GM19240 (cell line): Measurements from ENCODE around the gene MT1M.
"Not testable (repeated sequence)": the region's sequence is repeated elsewhere in the genome, so short reads cannot be mapped to it uniquely, and the experiment has no call there.

Experiments
- DNase-seq: peaks from one replicate; pipeline ENCODE4 v3.0.0; 2011; ENCODE audit warnings: low spot score; ENCODE audit not compliant: insufficient read length

MT1M gene

GRCh38 chr16:56632156-56632847, at the start of gene MT1M:
TSS of gene MT1M (plus strand) at chr16:56632659. CDS start at chr16:56632732, 73 bp downstream.
- no peak for DNase-seq

- not testable (repeated sequence) for DNase-seq
These were observed 49.5 kb upstream of the MT1M start for GRCh38 chr16:56582911-56583310.

- no peak for DNase-seq
These were observed 48.9 kb upstream of the MT1M start for GRCh38 chr16:56583351-56584168.

- DNase-seq, result no peak
These were observed 48.2 kb upstream of the MT1M start for GRCh38 chr16:56584276-56584675.

- no peak for DNase-seq
These were observed 43.7 kb upstream of the MT1M start for GRCh38 chr16:56588781-56589140.

GRCh38 chr16:56589141-56590039, 43.1 kb upstream of the MT1M start, which contains the start of gene MT3:
TSS of gene MT3 (plus strand) at chr16:56589528. CDS start at chr16:56589591, 63 bp downstream.
- DNase-seq, result no peak

- no peak for DNase-seq
These were observed 40.9 kb upstream of the MT1M start for GRCh38 chr16:56591377-56592060.

GRCh38 chr16:56593573-56594291, 38.7 kb upstream of the MT1M start:
- no peak for DNase-seq

GRCh38 chr16:56594292-56594619, 38.2 kb upstream of the MT1M start:
- DNase-seq, result no peak

- peak; percentile 24 for DNase-seq
These were observed 32.0 kb upstream of the MT1M start for GRCh38 chr16:56600398-56600999.

- no peak for DNase-seq
These were observed 31.1 kb upstream of the MT1M start for GRCh38 chr16:56601325-56601724.

- DNase-seq, result no peak
These were observed 28.9 kb upstream of the MT1M start for GRCh38 chr16:56603589-56603988.

GRCh38 chr16:56604966-56605365, 27.5 kb upstream of the MT1M start:
- no peak for DNase-seq

GRCh38 chr16:56605475-56605874, 27.0 kb upstream of the MT1M start:
- DNase-seq, result no peak

GRCh38 chr16:56606071-56606475, 26.4 kb upstream of the MT1M start:
- no peak for DNase-seq

GRCh38 chr16:56606476-56607108, 25.9 kb upstream of the MT1M start:
- DNase-seq, result no peak

GRCh38 chr16:56607109-56607618, 25.3 kb upstream of the MT1M start:
- DNase-seq, result no peak

GRCh38 chr16:56607675-56608042, 24.8 kb upstream of the MT1M start:
- no peak for DNase-seq

GRCh38 chr16:56608043-56608875, 24.2 kb upstream of the MT1M start, which contains the start of gene MT2A:
TSS of gene MT2A (plus strand) at chr16:56608584. CDS start at chr16:56608656, 72 bp downstream.
- DNase-seq, result peak; percentile 85
